ENCODE measurements around the gene GJD2. TPM values are rescaled to one million over a fixed set of nuclear protein-coding genes. Genes with fewer than 3 reads are reported as not detected.

The GJD2 gene
- total RNA-seq = not detected in 2 replicates

GRCh38 chr15:34754674-34755418 is at the start of gene GJD2:
Gene GJD2, minus strand, starts transcription at chr15:34754998. Its CDS starts 510 bp downstream, at chr15:34754488.

GRCh38 chr15:34795267-34796081 is 40.7 kb upstream of the GJD2 start, which contains the start of gene ACTC1:
Gene ACTC1, minus strand, starts transcription at chr15:34795549. Its CDS starts 741 bp downstream, at chr15:34794808.

Other genes starting within 250 kb of the GJD2 start
- 10.7 and 26.5 TPM in 2 replicates for gene GOLGA8B, start 171.3 kb downstream of the GJD2 start, total RNA-seq
- not detected in 2 replicates for gene ACTC1, start 40.6 kb upstream of the GJD2 start, total RNA-seq
- gene AQR, start 214.7 kb upstream of the GJD2 start, total RNA-seq = 20.1 and 21.6 TPM in 2 replicates
- gene ZNF770, start 233.3 kb upstream of the GJD2 start, total RNA-seq = 27.9 and 32.5 TPM in 2 replicates

Measured in endothelial cell of coronary artery (primary cell).